Activated naive CD8-positive, alpha-beta T cell (primary cell): ENCODE measurements around the gene PTPRM.

Source experiments
- H3K27ac Mint-ChIP-seq: one replicate; pipeline ENCODE4 v1.8.0; 2021; ENCODE audit warnings: mixed read lengths
- H3K27me3 Mint-ChIP-seq: one replicate; pipeline ENCODE4 v1.8.0; 2021; ENCODE audit warnings: mixed read lengths
- H3K36me3 Mint-ChIP-seq: one replicate; pipeline ENCODE4 v1.8.0; 2021; ENCODE audit warnings: mixed read lengths
- H3K4me1 Mint-ChIP-seq: one replicate; pipeline ENCODE4 v1.8.0; 2021; ENCODE audit warnings: low read depth, mixed read lengths
- H3K4me3 Mint-ChIP-seq: one replicate; pipeline ENCODE4 v1.8.0; 2021; ENCODE audit warnings: mild to moderate bottlenecking, mixed read lengths
- H3K9me3 Mint-ChIP-seq: one replicate; pipeline ENCODE4 v1.8.0; 2021; ENCODE audit warnings: low read depth, mixed read lengths

Gene PTPRM

GRCh38 chr18:8333961-8334360 lies 766.8 kb downstream of the PTPRM start:
- no peaks in the 10 kb centered on the region for H3K4me1 Mint-ChIP-seq
- H3K9me3 Mint-ChIP-seq, result no peaks in the 10 kb centered on the region
- H3K36me3 Mint-ChIP-seq, result no peaks in the 10 kb centered on the region
- H3K27me3 Mint-ChIP-seq, result no peaks in the 10 kb centered on the region
- H3K4me3 Mint-ChIP-seq, result no peak overlapping the region
- no peak overlapping the region for H3K27ac Mint-ChIP-seq

GRCh38 chr18:8337211-8337610 lies 770.1 kb downstream of the PTPRM start:
- Mint-ChIP-seq H3K36me3 (no peaks in the 10 kb centered on the region), H3K9me3 (no peaks in the 10 kb centered on the region), H3K27me3 (no peaks in the 10 kb centered on the region), H3K4me3 (no peak overlapping the region), H3K27ac (no peak overlapping the region), H3K4me1 (no peaks in the 10 kb centered on the region)

- no peak overlapping the region for H3K4me3 Mint-ChIP-seq
- H3K36me3 Mint-ChIP-seq, result no peaks in the 10 kb centered on the region
- H3K9me3 Mint-ChIP-seq, result no peaks in the 10 kb centered on the region
- H3K27ac Mint-ChIP-seq, result no peak overlapping the region
- H3K4me1 Mint-ChIP-seq, result no peaks in the 10 kb centered on the region
- H3K27me3 Mint-ChIP-seq, result no peaks in the 10 kb centered on the region
Measured at GRCh38 chr18:8339210-8339609, 772.1 kb downstream of the PTPRM start.

GRCh38 chr18:8339952-8340351 lies 772.8 kb downstream of the PTPRM start:
- no peaks in the 10 kb centered on the region for H3K9me3 Mint-ChIP-seq

GRCh38 chr18:8341481-8342230 lies 774.5 kb downstream of the PTPRM start:
- H3K4me1 Mint-ChIP-seq, result no peaks in the 10 kb centered on the region
- H3K9me3 Mint-ChIP-seq, result no peaks in the 10 kb centered on the region
- H3K27ac Mint-ChIP-seq, result no peak overlapping the region
- H3K36me3 Mint-ChIP-seq, result no peaks in the 10 kb centered on the region
- H3K27me3 Mint-ChIP-seq, result no peaks in the 10 kb centered on the region
- no peak overlapping the region for H3K4me3 Mint-ChIP-seq

More at GRCh38 chr18:8339952-8340351, 772.8 kb downstream of the PTPRM start:
- Mint-ChIP-seq H3K4me3 (no peak overlapping the region), H3K27ac (no peak overlapping the region), H3K36me3 (no peaks in the 10 kb centered on the region), H3K4me1 (no peaks in the 10 kb centered on the region), H3K27me3 (no peaks in the 10 kb centered on the region)

- Mint-ChIP-seq H3K27ac (no peak overlapping the region), H3K9me3 (no peaks in the 10 kb centered on the region), H3K27me3 (peaks cover 1% of the 10 kb centered on the region), H3K4me1 (no peaks in the 10 kb centered on the region), H3K4me3 (no peak overlapping the region), H3K36me3 (no peaks in the 10 kb centered on the region)
Measured at GRCh38 chr18:8348051-8348720, 781.1 kb downstream of the PTPRM start.

GRCh38 chr18:8349608-8350323 lies 782.6 kb downstream of the PTPRM start:
- H3K27ac Mint-ChIP-seq, result no peak overlapping the region
- H3K9me3 Mint-ChIP-seq, result no peaks in the 10 kb centered on the region
- H3K4me1 Mint-ChIP-seq, result no peaks in the 10 kb centered on the region
- peaks cover 1% of the 10 kb centered on the region for H3K27me3 Mint-ChIP-seq
- no peak overlapping the region for H3K4me3 Mint-ChIP-seq
- no peaks in the 10 kb centered on the region for H3K36me3 Mint-ChIP-seq

GRCh38 chr18:8350628-8351027 lies 783.5 kb downstream of the PTPRM start:
- H3K36me3 Mint-ChIP-seq, result no peaks in the 10 kb centered on the region
- H3K4me3 Mint-ChIP-seq, result no peak overlapping the region
- no peaks in the 10 kb centered on the region for H3K9me3 Mint-ChIP-seq
- peaks cover 1% of the 10 kb centered on the region for H3K27me3 Mint-ChIP-seq
- H3K27ac Mint-ChIP-seq, result no peak overlapping the region
- H3K4me1 Mint-ChIP-seq, result no peaks in the 10 kb centered on the region

GRCh38 chr18:8351161-8351560 lies 784.0 kb downstream of the PTPRM start:
- H3K9me3 Mint-ChIP-seq, result no peaks in the 10 kb centered on the region
- H3K4me1 Mint-ChIP-seq, result no peaks in the 10 kb centered on the region
- no peak overlapping the region for H3K4me3 Mint-ChIP-seq
- H3K27me3 Mint-ChIP-seq, result peaks cover 1% of the 10 kb centered on the region
- no peaks in the 10 kb centered on the region for H3K36me3 Mint-ChIP-seq
- no peak overlapping the region for H3K27ac Mint-ChIP-seq

- Mint-ChIP-seq H3K27ac (no peak overlapping the region), H3K36me3 (no peaks in the 10 kb centered on the region), H3K4me1 (no peaks in the 10 kb centered on the region)
Measured at GRCh38 chr18:8354304-8354703, 787.2 kb downstream of the PTPRM start.

GRCh38 chr18:8356001-8356400 lies 788.9 kb downstream of the PTPRM start:
- no peaks in the 10 kb centered on the region for H3K36me3 Mint-ChIP-seq

More at GRCh38 chr18:8354304-8354703, 787.2 kb downstream of the PTPRM start:
- Mint-ChIP-seq H3K4me3 (no peak overlapping the region), H3K27me3 (peaks cover 1% of the 10 kb centered on the region), H3K9me3 (no peaks in the 10 kb centered on the region)

GRCh38 chr18:8357320-8357719 lies 790.2 kb downstream of the PTPRM start:
- H3K4me3 Mint-ChIP-seq, result no peak overlapping the region
- H3K9me3 Mint-ChIP-seq, result no peaks in the 10 kb centered on the region
- H3K4me1 Mint-ChIP-seq, result no peaks in the 10 kb centered on the region
- H3K27ac Mint-ChIP-seq, result no peak overlapping the region
- peaks cover 2% of the 10 kb centered on the region for H3K27me3 Mint-ChIP-seq
- H3K36me3 Mint-ChIP-seq, result no peaks in the 10 kb centered on the region

More at GRCh38 chr18:8356001-8356400, 788.9 kb downstream of the PTPRM start:
- Mint-ChIP-seq H3K27ac (no peak overlapping the region), H3K9me3 (no peaks in the 10 kb centered on the region), H3K4me3 (no peak overlapping the region), H3K27me3 (peaks cover 1% of the 10 kb centered on the region), H3K4me1 (no peaks in the 10 kb centered on the region)

- Mint-ChIP-seq H3K4me3 (no peak overlapping the region), H3K9me3 (no peaks in the 10 kb centered on the region), H3K36me3 (no peaks in the 10 kb centered on the region), H3K4me1 (no peaks in the 10 kb centered on the region), H3K27me3 (peaks cover 3% of the 10 kb centered on the region), H3K27ac (no peak overlapping the region)
Measured at GRCh38 chr18:8358033-8358765, 791.1 kb downstream of the PTPRM start.

- H3K9me3 Mint-ChIP-seq, result no peaks in the 10 kb centered on the region
- no peak overlapping the region for H3K4me3 Mint-ChIP-seq
- H3K27ac Mint-ChIP-seq, result no peak overlapping the region
- H3K4me1 Mint-ChIP-seq, result no peaks in the 10 kb centered on the region
- H3K27me3 Mint-ChIP-seq, result peaks cover 3% of the 10 kb centered on the region
- H3K36me3 Mint-ChIP-seq, result no peaks in the 10 kb centered on the region
Measured at GRCh38 chr18:8359076-8359475, 792.0 kb downstream of the PTPRM start.

- Mint-ChIP-seq H3K4me3 (no peak overlapping the region), H3K27me3 (peaks cover 3% of the 10 kb centered on the region), H3K27ac (no peak overlapping the region), H3K9me3 (no peaks in the 10 kb centered on the region), H3K4me1 (no peaks in the 10 kb centered on the region), H3K36me3 (no peaks in the 10 kb centered on the region)
Measured at GRCh38 chr18:8359481-8359880, 792.4 kb downstream of the PTPRM start.
